OCI-LY7 (cell line): ENCODE data around the gene NXPH2.

ENCODE experiments used
- CTCF ChIP-seq: fragments of 200-600 bp; sonication (generic); conservative IDR thresholded peaks from 2 replicates; pipeline ENCODE4 v1.5.1; 2014; ENCODE audit warnings: mild to moderate bottlenecking, antibody characterized with exemption, low read length, moderate library complexity, mixed read lengths
- EZH2phosphoT487 ChIP-seq: fragments of 200-600 bp; sonication (generic); IDR thresholded peaks from 2 replicates; pipeline ENCODE4 v1.6.1; 2018; ENCODE audit warnings: low read depth, borderline replicate concordance, mild to moderate bottlenecking, mixed run types, antibody characterized with exemption, low read length, moderate library complexity, mixed read lengths

GRCh38 chr2:138724327-138724726 is 55.9 kb downstream of the NXPH2 start:
- no peak for TF ChIP-seq CTCF
- no peak for TF ChIP-seq EZH2phosphoT487
